ENCODE data around the gene BAZ1A.

The BAZ1A gene

DNA sequence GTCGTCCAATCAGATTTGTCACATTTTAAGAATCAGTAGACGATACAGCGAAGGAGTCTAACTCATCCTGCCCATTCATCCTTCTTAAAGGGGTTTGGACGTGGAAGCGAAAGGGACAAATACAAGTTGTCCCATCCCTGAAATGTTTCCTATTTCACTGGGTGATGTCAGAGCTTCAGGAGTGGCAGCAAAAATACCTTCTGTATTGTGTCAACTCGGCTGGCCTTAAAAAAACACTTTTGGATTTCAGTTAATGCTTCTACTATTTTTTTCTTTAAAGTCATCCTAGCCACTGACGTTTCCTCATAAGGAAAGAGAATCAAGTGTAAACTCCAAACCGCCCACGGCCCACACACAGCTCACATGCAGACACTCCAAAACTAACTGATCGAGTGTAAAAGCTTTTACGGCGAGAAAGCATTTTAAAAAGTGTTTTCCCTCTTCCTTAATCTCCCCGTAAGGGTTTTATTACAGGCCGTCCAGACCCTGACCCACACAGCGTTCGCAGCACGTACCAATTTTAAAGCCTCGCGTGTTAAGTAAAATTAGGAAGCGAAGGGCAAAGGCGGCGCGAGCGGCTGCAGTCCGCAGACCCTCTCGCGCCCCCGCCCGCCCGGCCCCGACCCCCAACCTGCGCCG is 161.4 kb downstream of the BAZ1A start:
- H3K4me1 Mint-ChIP-seq (ENCODE audit: low read depth) = peaks cover 25% of the 10 kb centered on the region
- H3K36me3 Mint-ChIP-seq (ENCODE audit: low read depth) = peaks cover 8% of the 10 kb centered on the region
- H3K9me3 Mint-ChIP-seq = no peaks in the 10 kb centered on the region
- H3K27me3 Mint-ChIP-seq (ENCODE audit: low read depth) = peaks cover 9% of the 10 kb centered on the region
- peak overlapping the region; percentile 92 for H3K4me3 Mint-ChIP-seq
- peak; percentile 40 for DNase-seq (ENCODE audit: low spot score)
- peak overlapping the region; percentile 88 for H3K27ac Mint-ChIP-seq

DNA sequence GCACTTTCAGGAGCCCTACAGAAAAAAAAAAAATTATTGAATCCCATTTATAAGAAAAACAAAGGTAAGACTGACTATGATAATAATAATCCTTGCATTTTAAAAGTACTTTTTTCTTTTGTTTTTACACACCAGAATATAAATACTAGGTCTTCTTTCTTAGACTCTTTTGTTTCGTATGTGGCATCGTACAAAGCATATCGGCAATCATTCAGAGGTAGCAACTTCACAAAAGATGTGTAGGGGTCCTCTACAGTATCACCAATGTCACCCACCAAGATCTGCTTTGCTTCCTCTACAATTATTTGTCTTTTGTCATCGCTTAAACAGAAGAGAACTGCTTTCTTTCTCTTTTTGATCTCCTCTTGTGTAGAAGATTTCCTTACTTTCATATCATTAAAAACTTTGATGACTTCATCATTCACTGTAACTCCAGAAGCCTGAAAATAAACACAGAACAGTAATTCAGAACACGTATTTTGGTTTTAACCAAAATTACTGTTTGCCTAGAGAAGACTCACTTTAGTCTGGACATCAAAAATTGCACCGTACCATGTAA is 162.0 kb downstream of the BAZ1A start:
- peak overlapping the region; percentile 92 for H3K4me3 Mint-ChIP-seq
- H3K27ac Mint-ChIP-seq = peak overlapping the region; percentile 88

DNA sequence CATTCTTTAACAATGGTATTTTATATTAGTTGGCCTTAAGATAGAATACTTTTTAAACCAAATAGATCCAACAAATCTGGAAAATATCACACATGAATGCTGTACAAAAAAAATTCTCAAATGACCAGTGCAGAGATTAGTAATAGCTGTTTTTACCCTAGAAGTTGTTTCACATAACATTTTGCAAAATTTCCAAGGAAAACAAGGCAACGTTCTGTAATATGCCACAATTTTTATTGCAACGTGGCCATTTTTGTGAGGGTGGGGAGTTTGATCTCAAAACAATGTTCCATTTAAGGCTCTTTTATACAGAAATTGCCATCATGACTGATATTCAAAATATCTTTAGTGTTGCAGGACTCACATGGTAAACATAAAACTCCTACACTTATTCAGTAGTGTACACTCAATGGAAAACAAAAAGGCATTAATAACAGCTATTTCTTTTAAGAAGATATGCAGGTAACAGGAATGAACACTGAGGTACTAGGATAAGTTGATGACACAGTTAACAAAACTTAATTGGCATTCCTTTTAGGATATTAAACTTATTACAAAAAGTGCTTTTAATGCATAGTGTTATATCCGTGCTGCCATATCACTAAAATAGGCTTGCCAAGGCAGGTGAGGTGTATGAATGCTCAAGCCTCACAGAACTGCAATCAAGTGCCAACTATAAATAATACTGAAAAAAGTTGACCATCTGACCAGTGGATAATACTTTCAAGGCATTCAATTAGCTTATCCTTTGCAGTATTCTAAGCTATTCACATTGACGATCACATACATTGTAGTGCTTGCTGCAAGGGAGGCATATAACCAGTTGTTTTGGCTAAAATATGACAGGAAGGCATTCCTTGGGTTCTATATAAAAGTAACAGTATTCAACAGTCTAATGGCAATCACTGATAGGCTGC is 163.1 kb downstream of the BAZ1A start:
- no peaks in the 10 kb centered on the region for H3K9me3 Mint-ChIP-seq
- no peak overlapping the region for H3K27ac Mint-ChIP-seq
- no peak overlapping the region for H3K4me3 Mint-ChIP-seq
- peaks cover 22% of the 10 kb centered on the region for H3K4me1 Mint-ChIP-seq (ENCODE audit: low read depth)
- H3K27me3 Mint-ChIP-seq (ENCODE audit: low read depth) = peaks cover under 1% of the 10 kb centered on the region
- H3K36me3 Mint-ChIP-seq (ENCODE audit: low read depth) = peaks cover 8% of the 10 kb centered on the region
- no peak for DNase-seq (ENCODE audit: low spot score)

More for the DNA sequence above, 162.0 kb downstream of the BAZ1A start:
- no peak for DNase-seq (ENCODE audit: low spot score)
- Mint-ChIP-seq H3K36me3 (ENCODE audit: low read depth) (peaks cover 8% of the 10 kb centered on the region), H3K27me3 (ENCODE audit: low read depth) (peaks cover 6% of the 10 kb centered on the region), H3K4me1 (ENCODE audit: low read depth) (peaks cover 24% of the 10 kb centered on the region), H3K9me3 (no peaks in the 10 kb centered on the region)

DNA sequence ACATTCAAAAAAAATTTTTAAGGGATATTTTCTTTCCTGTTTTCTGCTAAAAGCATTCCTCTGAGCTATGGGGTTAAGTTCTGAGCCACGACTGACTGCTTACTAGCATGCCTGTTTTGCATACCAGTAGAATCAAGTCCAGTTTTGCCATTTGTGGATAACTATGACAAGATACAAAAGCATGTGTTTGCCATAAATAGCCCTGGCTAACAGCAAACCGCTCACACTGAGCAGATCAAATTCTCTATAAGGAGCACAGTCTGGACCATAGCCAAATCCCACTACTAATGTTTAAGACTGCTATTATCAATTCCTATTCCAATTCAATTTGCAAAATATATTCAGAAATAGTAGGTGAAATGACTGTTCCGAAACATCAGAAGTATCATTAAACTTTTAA is 164.0 kb downstream of the BAZ1A start:
- H3K36me3 Mint-ChIP-seq (ENCODE audit: low read depth) = peaks cover 8% of the 10 kb centered on the region
- H3K27ac Mint-ChIP-seq = no peak overlapping the region
- H3K9me3 Mint-ChIP-seq = no peaks in the 10 kb centered on the region
- H3K4me3 Mint-ChIP-seq = no peak overlapping the region
- DNase-seq (ENCODE audit: low spot score) = no peak
- no peaks in the 10 kb centered on the region for H3K27me3 Mint-ChIP-seq (ENCODE audit: low read depth)
- peaks cover 22% of the 10 kb centered on the region for H3K4me1 Mint-ChIP-seq (ENCODE audit: low read depth)

DNA sequence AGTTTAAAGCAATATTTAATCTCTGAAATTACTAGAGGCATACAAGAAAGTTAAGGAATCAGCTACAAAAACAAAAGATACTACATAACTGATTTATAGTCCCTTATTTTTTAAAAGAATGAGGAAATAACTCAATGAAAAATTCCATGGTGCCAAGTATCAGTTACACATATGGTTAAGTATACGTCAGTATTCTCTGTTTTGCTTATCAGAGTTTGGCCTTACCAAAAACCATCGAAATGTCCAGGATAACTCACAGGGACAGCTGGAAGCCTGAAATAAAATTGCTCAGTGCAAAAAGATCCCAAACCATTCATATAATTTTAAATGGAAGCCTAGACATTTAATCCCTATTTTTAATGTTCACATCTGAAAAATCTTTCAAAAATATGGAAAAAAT is 164.4 kb downstream of the BAZ1A start:
- peaks cover 8% of the 10 kb centered on the region for H3K36me3 Mint-ChIP-seq (ENCODE audit: low read depth)
- no peak for DNase-seq (ENCODE audit: low spot score)
- no peaks in the 10 kb centered on the region for H3K9me3 Mint-ChIP-seq
- H3K27ac Mint-ChIP-seq = no peak overlapping the region
- H3K27me3 Mint-ChIP-seq (ENCODE audit: low read depth) = no peaks in the 10 kb centered on the region
- H3K4me1 Mint-ChIP-seq (ENCODE audit: low read depth) = peaks cover 18% of the 10 kb centered on the region
- no peak overlapping the region for H3K4me3 Mint-ChIP-seq

DNA sequence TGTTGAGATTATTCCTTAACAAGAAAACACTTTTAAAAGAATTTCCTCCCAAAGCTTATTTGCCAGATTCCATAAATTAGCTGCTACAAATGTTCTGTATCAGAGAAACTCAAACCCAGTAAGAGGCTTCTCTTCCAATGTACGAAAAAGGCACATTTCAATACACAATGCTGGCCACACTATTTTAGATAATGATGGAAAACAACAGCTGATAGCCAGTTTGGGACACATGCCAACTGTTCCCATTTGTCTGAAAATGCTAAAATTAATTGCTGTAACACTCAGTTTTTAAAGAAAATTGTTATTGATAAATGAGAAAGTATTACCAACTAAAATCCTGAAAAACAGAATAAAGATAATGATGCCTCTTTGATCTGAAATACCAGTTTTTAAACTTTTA is 165.2 kb downstream of the BAZ1A start:
- Mint-ChIP-seq H3K27me3 (ENCODE audit: low read depth) (no peaks in the 10 kb centered on the region), H3K4me1 (ENCODE audit: low read depth) (peaks cover 13% of the 10 kb centered on the region), H3K4me3 (no peak overlapping the region), H3K27ac (no peak overlapping the region), H3K36me3 (ENCODE audit: low read depth) (peaks cover 8% of the 10 kb centered on the region), H3K9me3 (no peaks in the 10 kb centered on the region)
- no peak for DNase-seq (ENCODE audit: low spot score)

DNA sequence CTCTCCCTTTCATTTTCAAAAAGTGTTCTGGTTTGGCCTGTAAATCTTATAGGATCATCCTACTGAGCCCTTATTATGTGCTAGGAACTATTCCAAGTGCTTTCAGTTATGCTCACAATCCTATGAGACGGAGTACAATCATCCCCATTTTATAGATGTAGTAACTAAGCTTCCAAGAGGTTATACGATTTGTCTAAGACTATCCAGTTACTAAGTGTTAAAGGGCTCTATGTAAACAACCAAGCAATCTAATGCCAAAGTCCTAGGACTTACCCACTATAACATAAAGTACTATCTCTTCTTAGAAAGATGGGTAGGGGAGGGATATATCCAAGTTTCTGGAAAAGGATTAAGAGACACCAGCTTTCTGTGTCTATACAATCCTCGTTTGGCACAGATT is 167.4 kb downstream of the BAZ1A start:
- Mint-ChIP-seq H3K27ac (no peak overlapping the region), H3K27me3 (ENCODE audit: low read depth) (no peaks in the 10 kb centered on the region), H3K9me3 (no peaks in the 10 kb centered on the region), H3K36me3 (ENCODE audit: low read depth) (peaks cover 4% of the 10 kb centered on the region), H3K4me1 (ENCODE audit: low read depth) (peaks cover 2% of the 10 kb centered on the region), H3K4me3 (no peak overlapping the region)
- no peak for DNase-seq (ENCODE audit: low spot score)
